Fibroblast of skin of back (primary cell): ENCODE results near the gene TRIM8. TPM values are rescaled to one million over a fixed set of nuclear protein-coding genes. Genes with fewer than 3 reads are reported as not detected.

ENCODE experiments used
- DNase-seq: peaks from one replicate; pipeline ENCODE4 v3.0.0-alpha.2; 2013
- polyA plus RNA-seq, 2 experiments: library from polyadenylated mRNA; unstranded; fragments of 120-200 nt; gene quantifications; one replicate each; pipeline ENCODE4 v1.2.1, GENCODE V29; 2013; ENCODE audit not compliant: insufficient read length in 2 of 2

Gene TRIM8, protein sequence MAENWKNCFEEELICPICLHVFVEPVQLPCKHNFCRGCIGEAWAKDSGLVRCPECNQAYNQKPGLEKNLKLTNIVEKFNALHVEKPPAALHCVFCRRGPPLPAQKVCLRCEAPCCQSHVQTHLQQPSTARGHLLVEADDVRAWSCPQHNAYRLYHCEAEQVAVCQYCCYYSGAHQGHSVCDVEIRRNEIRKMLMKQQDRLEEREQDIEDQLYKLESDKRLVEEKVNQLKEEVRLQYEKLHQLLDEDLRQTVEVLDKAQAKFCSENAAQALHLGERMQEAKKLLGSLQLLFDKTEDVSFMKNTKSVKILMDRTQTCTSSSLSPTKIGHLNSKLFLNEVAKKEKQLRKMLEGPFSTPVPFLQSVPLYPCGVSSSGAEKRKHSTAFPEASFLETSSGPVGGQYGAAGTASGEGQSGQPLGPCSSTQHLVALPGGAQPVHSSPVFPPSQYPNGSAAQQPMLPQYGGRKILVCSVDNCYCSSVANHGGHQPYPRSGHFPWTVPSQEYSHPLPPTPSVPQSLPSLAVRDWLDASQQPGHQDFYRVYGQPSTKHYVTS
- polyA plus RNA-seq (2013, experiment 1 of 2; ENCODE audit: insufficient read length), result 87.8 TPM
- 85.3 TPM for polyA plus RNA-seq (2013, experiment 2 of 2; ENCODE audit: insufficient read length)

DNA sequence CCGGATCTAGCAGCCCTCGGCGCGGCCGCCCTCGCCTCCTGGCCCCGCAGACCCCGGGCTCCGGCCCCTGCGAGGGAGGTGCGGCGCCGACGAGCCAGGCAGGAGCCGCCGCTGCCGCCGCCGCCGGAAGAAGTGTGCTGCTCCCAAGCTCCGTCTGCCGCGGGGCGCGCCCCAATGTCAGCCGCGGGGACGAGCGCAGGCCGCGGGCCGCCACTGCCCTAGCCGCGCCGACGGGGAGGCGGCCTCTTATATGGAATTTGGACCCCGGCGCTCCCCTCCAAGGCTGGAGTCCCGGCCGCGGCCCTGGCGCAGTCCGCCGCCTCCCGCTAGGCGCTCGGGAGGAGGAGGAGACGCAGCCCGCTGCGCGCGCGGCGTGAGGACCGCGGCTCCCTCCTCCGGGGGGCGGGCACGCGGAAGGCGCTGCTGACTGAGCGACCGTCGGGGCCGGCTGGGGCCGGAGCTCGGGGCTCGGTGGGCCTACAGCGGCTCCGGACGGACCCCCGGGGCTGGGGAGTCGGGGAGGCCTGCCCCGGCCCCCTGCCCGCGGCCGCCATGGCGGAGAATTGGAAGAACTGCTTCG, at the start of gene TRIM8:
TRIM8 (plus strand) TSS at position 414 of the 580 bp plus-strand sequence; CDS start at position 553, 139 bp downstream.
- DNase-seq, result peak; percentile 55

DNA sequence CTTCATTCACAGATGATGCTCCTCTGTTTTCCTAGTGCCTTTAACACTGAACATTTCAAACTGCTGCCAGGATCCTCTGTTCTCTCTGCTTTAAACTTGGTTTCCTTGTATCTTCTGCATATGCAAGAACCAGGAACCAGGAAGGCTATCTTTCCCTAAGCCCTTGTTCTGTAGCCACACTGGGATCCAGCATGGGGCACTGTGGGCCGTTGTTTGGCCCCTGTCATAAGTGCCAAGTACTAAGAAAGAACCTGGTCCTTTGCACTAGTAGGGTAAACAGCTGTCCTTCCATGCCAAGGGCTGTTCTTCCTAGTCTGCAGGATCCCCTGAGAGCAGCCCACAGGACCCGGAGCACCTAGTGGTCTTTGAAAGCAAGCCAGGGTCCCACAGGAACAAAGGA, 49.0 kb upstream of the TRIM8 start:
- no peak for DNase-seq

DNA sequence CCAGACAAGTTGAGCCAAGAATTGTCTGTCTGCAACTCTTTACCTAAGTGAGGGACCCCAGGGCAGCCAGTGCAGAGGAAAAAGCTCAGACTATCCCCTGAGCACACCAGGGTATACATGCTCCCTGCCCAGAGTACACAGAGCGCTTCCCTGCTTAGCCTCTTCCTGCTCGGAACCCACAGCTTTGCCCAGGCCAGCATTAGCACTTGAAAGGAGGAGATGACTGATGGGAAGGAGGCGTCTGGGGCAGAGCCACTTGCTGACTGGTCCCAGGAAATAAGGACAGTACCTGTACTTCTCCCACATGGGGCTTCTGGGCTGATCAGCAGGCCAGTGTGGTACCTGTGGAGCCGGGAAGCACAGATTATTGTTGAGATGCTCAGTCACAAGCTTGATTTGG, 48.4 kb upstream of the TRIM8 start:
- DNase-seq, result no peak

DNA sequence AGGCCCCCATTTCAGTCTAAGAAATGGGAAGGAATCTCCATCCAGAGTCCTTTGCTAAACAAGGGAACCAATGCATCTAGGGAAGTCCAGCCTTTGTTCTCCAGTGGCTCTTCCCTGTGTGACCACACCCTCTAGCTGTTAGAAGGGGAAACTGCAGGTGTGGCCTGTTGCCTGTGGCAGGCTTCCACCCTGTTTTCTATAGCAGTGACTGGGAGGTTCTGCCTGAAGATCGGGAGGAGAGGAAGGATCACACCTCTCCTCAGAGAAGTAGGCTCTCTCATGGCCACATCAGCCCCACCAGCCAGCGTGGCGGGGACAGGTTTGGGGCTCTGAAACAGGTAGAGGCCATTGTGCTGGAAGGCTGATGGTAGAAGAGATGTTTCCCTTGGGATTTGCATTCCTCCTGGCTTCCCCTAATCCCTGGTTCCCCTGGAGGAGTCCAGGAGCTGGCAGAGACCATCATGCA, 47.7 kb upstream of the TRIM8 start:
- DNase-seq, result peak; percentile 52

DNA sequence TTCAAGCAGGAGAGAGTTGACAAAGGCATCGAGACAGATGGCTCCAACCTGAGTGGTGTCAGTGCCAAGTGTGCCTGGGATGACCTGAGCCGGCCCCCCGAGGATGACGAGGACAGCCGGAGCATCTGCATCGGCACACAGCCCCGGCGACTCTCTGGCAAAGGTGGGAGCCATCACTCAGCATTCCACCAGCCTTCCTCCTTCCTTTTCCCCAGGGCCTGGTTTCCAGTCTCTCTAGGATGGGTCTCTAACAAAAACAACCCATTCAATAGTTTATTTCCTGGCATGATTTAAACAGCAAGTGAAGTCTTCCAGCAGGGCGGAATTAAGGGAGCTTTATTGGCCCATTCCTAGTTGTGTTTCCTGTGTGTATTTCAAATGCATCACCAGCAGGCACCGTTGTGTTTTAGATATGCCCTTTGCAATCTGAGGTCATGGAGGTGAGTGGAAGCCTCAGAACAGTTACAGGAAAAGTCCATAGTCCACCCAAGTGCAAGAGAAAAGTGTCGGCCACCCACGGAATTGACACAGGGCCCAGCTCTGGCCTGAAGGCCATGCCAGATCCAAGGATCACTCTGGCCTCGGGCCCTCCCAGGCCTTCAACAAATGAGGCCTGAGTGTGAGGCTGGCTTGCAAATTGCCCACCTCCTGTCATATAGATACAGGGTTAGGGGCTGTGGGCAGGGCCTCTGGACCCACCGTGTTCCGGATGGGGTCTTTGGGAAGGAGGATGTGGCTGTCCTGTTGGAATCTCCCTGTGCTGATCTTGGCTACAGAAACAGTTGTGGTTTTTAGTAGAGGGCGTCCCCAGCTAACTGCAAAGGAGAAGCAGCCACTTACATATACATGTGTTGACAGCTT, 46.9 kb upstream of the TRIM8 start:
- DNase-seq, result no peak

DNA sequence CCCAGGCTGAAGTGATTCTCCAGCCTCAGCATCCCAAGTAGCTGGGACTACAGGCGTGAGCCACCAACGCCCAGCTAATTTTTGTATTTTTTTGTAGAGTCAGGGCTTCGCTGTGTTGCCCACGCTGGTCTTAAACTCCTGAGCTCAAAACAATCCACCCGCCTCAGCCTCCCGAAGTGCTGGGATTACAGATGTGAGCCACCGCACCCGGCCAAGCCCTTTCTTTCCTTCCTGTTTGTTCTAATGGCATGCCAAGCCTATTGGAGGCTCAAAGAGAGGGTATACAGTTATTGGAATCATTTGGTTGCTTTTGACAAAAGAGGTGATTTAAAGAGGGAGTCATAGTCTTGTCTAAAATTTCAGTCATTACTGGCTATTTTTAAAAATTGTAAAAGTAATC, 46.0 kb upstream of the TRIM8 start:
- DNase-seq, result no peak

DNA sequence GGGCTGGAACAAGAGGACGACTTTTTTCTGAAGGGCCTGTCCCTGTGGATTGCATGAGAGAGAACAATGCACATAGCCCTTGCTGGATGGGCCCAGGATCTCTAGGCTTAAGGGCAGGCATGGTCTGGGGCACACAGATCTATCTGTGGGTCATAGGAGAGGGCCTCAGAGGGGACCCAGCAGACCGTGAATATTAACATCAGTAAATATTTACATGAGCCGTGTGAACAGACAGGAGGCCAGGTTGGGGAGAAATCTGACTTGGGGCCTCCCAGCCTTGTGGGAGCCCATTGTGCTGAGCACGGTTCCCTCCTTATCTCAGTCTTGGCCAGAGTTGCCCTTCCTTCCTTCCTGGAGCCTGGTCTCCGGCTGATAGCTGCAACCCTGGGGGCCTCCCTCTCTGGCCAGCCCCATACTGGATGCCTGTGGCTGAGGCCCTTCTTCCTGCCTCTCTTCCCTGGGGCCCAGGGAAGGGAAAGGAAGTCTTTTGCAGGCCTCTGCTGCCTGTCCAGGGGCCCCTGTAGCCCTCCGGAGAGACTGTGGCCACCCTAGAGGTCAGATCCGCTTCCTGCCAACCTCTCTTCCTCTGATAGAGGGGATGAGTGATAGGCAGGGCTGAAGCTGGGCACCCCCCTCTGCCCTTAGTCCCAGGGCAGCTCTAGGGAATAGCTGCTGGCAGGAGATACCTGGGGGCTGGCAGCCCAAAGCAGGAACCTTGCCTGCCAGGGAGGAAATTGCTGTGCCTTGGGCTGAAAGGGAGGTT, 44.5 kb upstream of the TRIM8 start:
- DNase-seq, result no peak

DNA sequence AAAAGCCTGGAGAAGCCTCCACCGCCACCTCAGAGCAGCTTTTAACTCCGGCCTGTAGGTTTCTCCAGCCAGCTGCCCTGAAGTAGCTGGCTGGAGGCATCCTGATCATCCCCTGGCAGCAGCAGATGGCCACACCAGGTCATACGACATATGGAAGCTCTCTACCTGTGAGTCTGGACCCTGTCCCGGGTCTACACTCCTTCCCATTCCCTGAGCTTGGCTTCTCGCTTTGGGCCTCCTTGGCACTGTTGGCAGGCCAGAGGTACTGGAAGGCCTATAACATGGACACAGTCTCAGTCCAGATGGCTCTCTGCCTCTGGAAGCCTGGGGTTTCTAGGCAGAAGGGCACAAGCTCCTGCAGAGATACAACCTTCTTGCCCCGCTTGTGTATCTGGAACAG, 43.5 kb upstream of the TRIM8 start:
- no peak for DNase-seq

DNA sequence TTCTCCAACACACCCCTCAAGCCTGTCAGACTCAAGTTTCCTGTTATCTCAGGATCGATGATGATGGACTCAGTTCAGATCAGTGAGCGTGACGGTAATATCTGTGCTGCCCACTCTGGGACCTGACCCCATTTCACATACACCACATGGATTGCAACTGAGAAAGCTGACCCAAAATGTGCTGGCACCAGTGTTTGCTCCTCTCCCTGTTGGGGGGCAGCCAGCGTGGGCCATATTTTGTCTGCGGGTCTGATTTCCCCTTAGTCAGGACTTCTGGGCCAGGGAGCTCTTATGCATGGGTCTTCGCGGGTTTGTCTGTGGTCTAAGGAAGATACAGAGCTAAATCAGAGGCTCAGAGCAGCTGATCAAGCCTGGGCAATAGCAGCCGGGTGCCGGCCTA, 42.6 kb upstream of the TRIM8 start:
- DNase-seq, result no peak

DNA sequence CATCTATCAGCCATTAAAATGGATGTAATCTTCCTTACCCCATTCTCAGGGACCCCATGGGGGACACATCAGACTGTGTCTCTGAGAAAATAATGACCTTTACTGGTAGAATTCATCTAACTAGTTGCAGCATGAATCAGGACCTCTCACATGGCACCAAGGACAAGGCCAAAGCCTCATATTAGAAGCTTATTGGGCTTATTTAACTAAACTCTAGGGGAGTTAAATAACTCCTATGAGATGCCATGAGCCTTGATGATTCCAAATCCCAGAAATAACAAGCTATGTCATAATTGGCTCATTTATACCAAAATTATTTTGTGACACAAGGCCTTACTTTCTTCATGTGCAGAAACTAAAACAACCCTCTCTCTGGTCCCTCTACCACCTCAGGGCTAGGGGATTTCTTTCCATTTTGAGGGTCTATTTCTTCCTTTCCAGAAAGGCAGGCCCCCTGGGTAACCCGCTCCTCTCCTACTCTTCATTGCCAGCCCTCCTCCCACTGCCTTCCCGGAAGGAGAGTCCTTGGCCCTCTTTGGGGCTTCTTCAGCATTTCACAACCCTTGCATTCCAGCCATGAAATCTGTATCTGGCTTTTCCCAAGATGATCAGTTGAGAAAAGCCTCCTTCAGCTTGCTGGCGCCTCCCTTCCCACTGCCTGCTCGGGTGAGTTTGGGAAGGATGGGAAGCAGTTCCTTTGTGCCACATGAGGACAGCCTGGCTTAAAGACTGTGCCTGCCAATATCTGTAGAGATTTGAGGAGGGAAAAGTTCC, 41.8 kb upstream of the TRIM8 start:
- DNase-seq, result no peak

DNA sequence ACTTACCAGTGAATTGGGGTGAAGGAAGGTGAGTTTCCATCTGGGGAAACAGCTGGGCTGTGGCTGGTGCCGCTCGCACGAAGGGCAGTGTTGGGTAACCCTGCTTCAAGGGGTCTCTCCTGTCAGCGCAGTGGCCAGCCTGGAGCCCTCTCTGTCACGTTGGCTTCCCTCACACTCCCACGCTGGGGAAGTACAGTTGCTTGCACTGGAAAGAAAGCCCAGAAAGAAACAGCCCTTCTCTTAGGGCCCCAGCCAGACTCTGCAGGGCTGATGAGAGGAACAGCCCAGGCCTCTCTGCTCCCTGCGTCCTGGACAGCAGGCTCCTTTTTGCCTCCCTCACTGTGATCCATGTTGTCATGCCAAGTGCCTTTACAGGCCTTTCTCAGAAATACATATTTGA, 40.3 kb upstream of the TRIM8 start:
- DNase-seq, result no peak

DNA sequence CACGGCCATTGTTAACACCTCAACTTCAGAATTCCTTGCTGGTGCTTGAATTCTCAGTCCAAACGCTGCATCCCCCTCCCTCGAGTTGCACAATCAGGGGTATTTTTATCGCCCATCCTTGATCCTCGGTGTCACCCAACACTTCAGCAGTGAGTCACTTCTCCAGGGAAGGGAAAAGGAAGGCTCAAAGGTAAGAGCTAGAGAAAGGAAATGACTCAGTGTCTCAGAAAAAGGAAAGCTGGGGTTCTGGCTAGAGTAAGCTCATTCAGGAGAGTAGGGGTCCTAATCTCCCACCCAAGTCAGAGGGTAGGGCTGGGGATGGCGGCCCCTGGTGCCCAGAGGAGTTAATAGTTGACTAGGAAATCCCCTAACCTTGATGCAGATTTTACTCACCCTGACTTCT, 39.8 kb upstream of the TRIM8 start:
- DNase-seq, result peak; percentile 83

DNA sequence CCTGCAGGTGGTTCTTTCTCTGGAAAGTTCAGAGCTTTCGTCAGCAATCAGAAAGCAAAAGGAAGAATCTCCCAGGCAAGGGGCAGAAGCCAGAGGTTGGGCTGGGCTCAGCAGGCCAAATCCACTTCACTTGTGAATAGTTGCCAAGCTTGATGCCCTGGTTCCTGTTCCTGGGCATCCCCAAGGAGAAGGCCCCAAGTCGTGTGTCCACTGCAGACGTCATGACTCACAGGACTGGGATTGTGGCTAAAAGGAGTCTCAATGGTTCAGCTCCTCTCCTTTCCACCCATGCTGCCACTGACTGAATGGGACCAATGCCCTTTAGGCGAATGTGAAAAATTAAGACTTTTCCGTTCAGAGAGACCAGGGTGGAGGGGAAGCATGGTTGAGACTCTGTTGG, 38.6 kb upstream of the TRIM8 start:
- peak; percentile 69 for DNase-seq

DNA sequence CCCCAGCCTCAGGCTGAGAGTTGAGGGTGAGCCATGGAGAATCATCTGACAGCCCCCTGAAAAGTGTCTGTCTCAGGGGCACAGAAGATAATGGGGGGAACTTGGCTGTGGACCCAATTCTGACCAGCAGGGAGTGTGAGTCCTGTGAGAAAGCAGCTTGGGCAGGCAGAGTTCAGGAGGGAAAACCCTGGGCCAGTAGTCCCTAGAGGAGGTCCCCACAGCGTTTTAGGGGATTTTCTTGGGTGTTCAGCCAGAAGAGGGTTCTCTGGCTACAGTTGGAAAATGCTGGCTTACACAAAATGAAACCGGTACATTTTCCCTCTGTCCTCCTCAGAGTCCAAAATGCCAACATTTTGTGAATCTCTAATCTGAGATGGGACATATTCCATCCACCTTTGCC, 35.8 kb upstream of the TRIM8 start:
- DNase-seq, result no peak

DNA sequence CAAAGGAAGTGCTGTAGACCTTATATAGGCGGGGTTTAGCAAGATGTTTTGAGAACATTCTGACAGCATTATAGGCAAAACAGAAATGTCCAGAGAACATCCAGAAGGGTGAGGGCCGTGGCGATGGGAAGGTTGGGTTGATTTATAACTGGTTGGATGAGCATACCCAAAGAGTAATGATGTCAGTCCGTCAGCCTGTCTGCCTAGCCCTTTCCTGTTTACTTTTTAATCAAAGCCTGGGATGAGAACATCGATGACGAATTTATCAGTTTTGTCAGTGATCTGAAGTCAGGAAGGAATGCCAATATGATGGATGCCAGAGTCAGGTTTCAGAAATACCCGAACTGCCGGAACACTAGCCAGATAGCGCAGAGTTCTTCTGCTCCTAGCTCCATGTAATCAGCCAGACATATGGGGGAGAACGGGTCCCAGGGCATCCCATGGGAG, 33.8 kb upstream of the TRIM8 start:
- no peak for DNase-seq

DNA sequence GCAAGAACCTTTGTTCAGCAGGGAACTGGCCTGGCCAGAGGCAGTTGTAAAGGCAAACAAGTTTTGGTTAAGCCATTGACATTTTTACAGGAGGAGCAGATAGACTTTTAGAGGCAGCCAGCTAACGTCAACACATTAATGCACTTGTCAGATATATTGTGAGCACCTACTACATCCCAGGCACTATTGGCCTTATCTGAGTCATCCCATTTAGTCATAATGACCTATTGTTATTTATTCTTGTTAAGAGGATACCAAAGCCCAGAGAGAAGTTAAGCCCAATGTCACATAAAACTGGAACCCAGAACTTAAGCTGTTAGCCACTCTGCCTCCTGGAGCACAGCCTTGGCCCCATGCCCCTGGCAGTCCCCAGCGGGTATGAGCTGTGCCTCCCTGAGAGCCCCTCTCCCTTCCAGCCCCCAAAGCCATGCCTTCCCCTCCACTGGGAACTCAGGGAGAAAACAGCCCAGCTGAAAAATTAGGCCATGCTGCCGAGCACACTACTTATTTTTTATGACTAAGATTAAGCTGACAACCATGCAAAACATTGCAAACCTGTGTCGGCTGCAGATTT, 32.7 kb upstream of the TRIM8 start:
- DNase-seq, result no peak

DNA sequence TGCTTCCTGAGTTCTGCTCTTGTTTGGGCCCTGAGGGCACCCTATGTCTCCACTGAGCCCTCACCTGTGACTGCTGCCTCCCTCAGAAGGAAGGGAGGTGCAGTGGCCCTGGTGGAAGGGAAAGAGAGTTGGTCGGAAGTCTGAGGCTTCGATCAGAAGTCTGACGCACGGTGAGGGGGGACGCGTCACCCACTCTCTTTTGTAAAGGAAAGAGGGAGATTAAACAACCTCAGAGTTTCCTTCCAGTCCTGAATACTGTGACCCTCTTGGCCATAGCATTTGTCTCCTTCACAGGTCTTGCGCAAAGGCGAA, 31.4 kb upstream of the TRIM8 start:
- no peak for DNase-seq

DNA sequence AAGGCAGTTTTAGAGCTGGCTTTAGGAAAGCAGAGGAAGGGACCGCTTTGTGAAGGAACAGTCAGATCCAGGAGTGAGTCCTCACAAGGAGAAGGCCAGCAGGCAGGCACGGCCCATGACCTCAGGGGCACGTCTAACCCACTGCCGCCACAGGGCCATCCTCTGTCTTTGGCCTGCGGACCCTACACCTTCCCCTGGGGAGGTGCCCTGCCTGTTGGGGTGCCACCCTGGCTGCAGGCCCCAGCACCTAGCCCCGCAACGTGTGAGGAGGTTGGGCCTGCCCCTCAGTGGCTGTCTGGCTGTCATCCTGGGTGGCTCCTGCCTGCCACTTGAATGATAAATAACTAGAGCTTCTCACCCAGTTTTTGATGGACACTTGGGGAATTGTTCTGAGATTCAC, 31.0 kb upstream of the TRIM8 start:
- no peak for DNase-seq

DNA sequence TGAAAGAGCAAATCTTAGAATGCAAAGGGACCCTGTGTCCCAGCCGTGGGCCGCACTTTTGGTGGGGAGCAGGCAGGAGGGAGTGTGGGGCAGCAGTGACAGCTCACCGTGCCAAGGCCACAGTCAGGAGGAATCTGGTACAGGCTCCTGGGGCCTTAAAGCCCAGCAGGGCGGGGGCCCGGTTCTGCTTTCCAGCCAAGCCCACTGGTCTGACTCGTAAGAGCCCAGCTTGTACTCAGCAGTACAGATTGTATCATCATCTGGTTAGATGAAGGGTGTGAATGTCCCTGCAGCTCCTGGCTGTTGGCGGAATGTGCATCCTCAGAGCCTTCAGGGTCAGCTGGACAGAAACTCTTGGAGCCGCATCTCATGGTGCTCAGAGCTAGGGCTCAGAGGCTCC, 30.5 kb upstream of the TRIM8 start:
- no peak for DNase-seq

DNA sequence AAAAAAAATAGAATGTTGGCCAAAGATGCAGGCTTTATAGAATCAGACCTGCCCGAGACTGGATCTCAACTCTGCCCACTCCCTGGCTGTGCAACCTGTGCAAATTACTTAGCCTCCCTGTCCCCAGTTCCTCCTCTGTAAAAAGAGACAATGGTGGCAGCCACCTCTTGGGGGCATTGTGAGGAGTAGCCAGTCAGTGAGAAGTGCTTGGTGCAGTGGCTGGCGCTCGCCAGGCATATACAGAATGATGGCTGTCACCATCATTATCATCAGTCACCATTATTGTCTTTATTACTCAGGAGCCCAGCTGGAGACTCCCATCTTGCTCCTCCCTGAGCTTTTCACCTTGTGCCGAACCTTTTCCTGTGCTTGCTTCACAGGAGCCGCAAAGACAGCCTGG, 29.4 kb upstream of the TRIM8 start:
- DNase-seq, result no peak

DNA sequence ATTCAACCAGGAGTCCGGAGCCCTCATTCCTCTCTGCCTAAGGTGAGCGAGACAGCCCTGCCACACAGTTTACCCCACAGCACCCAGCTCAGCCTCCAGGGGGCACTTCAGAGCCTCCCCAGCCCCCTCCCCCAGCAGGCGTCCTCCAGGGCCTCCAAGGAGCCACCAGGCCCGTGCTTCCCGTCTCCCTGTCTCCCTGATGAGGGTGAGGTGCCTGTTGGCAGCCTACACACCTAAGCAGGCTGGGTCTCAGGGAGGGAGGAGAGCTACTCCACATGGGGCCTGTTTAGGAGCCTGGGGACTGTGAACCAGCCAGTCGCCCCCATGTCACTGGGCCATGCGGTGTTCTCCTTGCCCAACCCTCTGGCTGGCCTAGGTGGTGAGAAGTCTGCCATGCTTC, 28.9 kb upstream of the TRIM8 start:
- no peak for DNase-seq
